Measurements from ENCODE around the gene TTC39B.

DNA sequence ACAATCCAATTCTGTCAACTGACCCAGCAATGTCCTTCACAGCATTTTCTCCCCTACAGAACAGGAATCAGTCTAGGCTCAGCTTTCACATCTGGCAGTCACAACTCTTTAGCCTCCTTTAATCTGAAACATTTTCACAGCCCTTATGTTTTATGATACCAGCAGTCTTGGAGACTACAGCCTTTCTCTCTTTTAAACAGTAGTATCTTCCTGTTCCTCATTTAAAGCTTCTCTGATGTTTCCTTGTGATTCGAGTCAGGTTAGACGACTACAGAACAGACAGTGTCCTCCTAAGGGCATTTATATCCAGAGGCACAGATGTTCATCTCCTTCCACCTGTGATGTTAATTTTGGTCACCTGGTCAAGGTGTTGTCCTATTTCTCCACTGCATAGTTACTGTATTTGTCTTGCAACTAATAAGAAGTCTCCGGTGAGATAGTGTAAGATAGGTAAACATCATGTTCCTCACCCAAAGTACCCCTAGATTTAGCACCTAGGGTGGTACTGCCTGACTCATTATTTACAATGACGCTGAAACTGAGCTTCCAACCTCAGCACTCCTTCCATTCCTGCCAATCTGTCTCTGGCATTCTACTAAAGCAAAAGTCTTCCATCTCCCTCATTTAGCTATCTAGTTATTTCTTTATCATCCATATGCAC lies 20.7 kb downstream of the TTC39B start:
- no peak for TF ChIP-seq GATA2 (IDR thresholded peaks at IDR 0.05; ENCODE audit: low read depth, low read length)
- TF ChIP-seq GATA3 (IDR thresholded peaks at IDR 0.05; ENCODE audit: low read depth, low read length) = no peak

All from SH-SY5Y (cell line).